Neural crest cell (in vitro differentiated cells): ENCODE data around the gene PTPRZ1. TPM values are rescaled to one million over a fixed set of nuclear protein-coding genes. Genes with fewer than 3 reads are reported as not detected.

Experiments
- DNase-seq: peaks from one replicate; pipeline ENCODE4 v3.0.0; 2021; ENCODE audit warnings: low read depth, mixed read lengths, low spot score
- H3K27ac Mint-ChIP-seq: one replicate; pipeline ENCODE4 v1.8.0; 2021; ENCODE audit warnings: mild to moderate bottlenecking, mixed read lengths; ENCODE audit not compliant: unreplicated experiment
- H3K27me3 Mint-ChIP-seq: 2 replicates; pipeline ENCODE4 v1.8.0; 2021; ENCODE audit warnings: low read depth, mild to moderate bottlenecking, mixed read lengths
- H3K36me3 Mint-ChIP-seq: 2 replicates; pipeline ENCODE4 v1.8.0; 2021; ENCODE audit warnings: low read depth, mild to moderate bottlenecking, mixed read lengths
- H3K4me1 Mint-ChIP-seq: 2 replicates; pipeline ENCODE4 v1.8.0; 2021; ENCODE audit warnings: mixed read lengths
- H3K4me3 Mint-ChIP-seq: one replicate; pipeline ENCODE4 v1.8.0; 2021; ENCODE audit warnings: mild to moderate bottlenecking, mixed read lengths
- H3K9me3 Mint-ChIP-seq: 2 replicates; pipeline ENCODE4 v1.8.0; 2021; ENCODE audit warnings: mixed read lengths
- CTCF ChIP-seq: fragments of 200-600 bp; sonication (generic); conservative IDR thresholded peaks from 2 replicates; pipeline ENCODE4 v1.5.0; 2021; ENCODE audit warnings: antibody characterized with exemption, mild to moderate bottlenecking
- total RNA-seq: library from RNA; stranded (reverse); gene quantifications from 2 replicates; pipeline ENCODE4 v1.2.1, GENCODE V29; 2021

Gene PTPRZ1
- total RNA-seq, 1 donor from 2014 or later = 202 TPM

- Mint-ChIP-seq H3K27ac (peak overlapping the region; percentile 2), H3K9me3 (peaks cover 8% of the 10 kb centered on the region), H3K4me3 (peak overlapping the region; percentile 93), H3K4me1 (peaks cover 45% of the 10 kb centered on the region), H3K36me3 (no peaks in the 10 kb centered on the region), H3K27me3 (no peaks in the 10 kb centered on the region)
- DNase-seq = no peak
- no peak for TF ChIP-seq CTCF
These were observed 1.8 kb upstream of the PTPRZ1 start for GRCh38 chr7:121871188-121871587.

- no peak for TF ChIP-seq CTCF
- peak; percentile 31 for DNase-seq
- Mint-ChIP-seq H3K36me3 (peaks cover 2% of the 10 kb centered on the region), H3K9me3 (no peaks in the 10 kb centered on the region), H3K4me3 (peak overlapping the region; percentile 91), H3K27me3 (no peaks in the 10 kb centered on the region), H3K4me1 (peaks cover 57% of the 10 kb centered on the region), H3K27ac (peak overlapping the region; percentile 91)
These were observed 581 bp downstream of the PTPRZ1 start for GRCh38 chr7:121873289-121874194.

GRCh38 chr7:121874298-121874697 lies 1.3 kb downstream of the PTPRZ1 start:
- peak overlapping the region; percentile 2 for H3K27ac Mint-ChIP-seq
- H3K4me3 Mint-ChIP-seq = peak overlapping the region; percentile 91
- H3K9me3 Mint-ChIP-seq = no peaks in the 10 kb centered on the region
- H3K4me1 Mint-ChIP-seq = peaks cover 65% of the 10 kb centered on the region
- no peak for DNase-seq
- TF ChIP-seq CTCF = no peak
- H3K36me3 Mint-ChIP-seq = peaks cover 2% of the 10 kb centered on the region
- H3K27me3 Mint-ChIP-seq = no peaks in the 10 kb centered on the region

- H3K27me3 Mint-ChIP-seq = no peaks in the 10 kb centered on the region
- H3K4me1 Mint-ChIP-seq = peaks cover 74% of the 10 kb centered on the region
- H3K9me3 Mint-ChIP-seq = no peaks in the 10 kb centered on the region
- TF ChIP-seq CTCF = no peak
- no peak overlapping the region for H3K27ac Mint-ChIP-seq
- H3K36me3 Mint-ChIP-seq = peaks cover 2% of the 10 kb centered on the region
- no peak for DNase-seq
- peak overlapping the region; percentile 91 for H3K4me3 Mint-ChIP-seq
These were observed 2.2 kb downstream of the PTPRZ1 start for GRCh38 chr7:121875203-121875602.

- no peak for DNase-seq
- Mint-ChIP-seq H3K4me3 (peak overlapping the region; percentile 65), H3K9me3 (no peaks in the 10 kb centered on the region), H3K27ac (peak overlapping the region; percentile 3), H3K27me3 (no peaks in the 10 kb centered on the region), H3K36me3 (peaks cover 2% of the 10 kb centered on the region), H3K4me1 (peaks cover 75% of the 10 kb centered on the region)
- TF ChIP-seq CTCF = no peak
These were observed 3.9 kb downstream of the PTPRZ1 start for GRCh38 chr7:121876656-121877500.
